Measurements from ENCODE around the gene IL1B.

GRCh38 chr2:112833976-112834375 is 2.6 kb downstream of the IL1B start:
- TF ChIP-seq CTCF (IDR thresholded peaks at IDR 0.05): no peak
- no peak for TF ChIP-seq EP300 (IDR thresholded peaks at IDR 0.05)

All from tibial nerve (tissue), 4 donors.